GM21786 (cell line): ENCODE data around the gene PLEKHM3.
A peak's percentile ranks its signal among the peaks of the same experiment; 100 is the strongest.

ENCODE experiments used
- ATAC-seq: cut with Tn5 transposase; IDR thresholded peaks from one replicate; pipeline ENCODE4 v1.9.1; 2021; ENCODE audit not compliant: unreplicated experiment

Gene PLEKHM3

GRCh38 chr2:207926989-207927300 is 98.4 kb downstream of the PLEKHM3 start:
- no peak for ATAC-seq

DNA sequence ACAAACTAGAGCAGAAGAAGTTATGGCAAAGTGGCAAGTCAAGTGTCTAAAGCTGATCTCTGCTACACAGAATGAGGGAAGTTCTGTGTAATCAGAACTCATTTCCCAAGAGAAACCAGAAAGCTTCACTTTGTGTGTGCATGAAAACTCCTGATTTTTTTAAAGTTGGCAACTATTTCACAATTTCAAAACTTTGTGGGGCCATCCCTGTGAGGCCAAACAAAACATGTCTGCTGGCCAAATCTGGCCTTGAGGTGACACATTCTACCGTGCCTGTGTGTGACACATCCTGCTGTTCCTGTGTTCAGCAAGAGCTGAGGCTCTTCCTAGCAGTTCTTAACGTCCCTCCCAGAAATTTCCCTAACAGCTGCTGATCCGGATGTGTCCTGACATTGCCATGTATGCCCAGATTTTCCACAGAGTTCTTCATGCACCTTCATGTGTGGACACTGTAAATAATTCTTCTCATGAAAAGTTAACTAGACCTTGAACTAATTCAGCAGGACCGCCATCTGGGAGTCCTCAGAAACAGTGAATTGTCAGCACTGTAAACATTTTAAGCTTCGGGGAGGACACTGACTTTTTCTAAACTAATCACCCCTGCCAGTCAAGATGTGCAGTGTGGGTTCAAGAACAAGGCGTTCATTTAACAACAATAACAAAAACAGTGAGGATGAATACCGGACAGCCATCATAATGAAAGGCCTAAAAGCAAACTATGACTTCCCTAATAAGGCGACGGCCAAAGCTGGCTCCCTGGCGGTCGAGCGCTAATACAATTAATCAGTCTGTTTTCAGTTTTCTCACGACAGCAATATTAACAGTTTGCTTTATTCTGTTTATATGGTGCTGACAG is 99.0 kb downstream of the PLEKHM3 start:
- no peak for ATAC-seq

DNA sequence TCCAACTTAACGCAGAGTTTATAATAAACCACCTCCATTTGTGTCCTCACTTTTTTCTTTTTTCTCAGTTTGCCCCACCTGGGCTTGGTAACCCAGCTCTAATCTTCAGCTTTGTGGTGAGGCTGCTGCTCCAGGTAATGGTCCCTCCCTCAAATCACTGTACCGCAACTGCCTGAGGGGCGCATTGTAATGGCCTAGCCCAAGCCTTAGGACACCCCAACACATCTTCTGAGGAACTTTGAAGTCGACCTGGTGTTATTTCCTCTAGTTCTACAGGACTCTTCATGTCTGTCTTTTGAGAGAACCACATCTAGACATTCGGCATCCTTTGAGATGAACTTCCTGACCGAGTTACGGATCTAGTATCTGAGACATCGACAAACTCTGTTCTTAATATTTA is 99.7 kb downstream of the PLEKHM3 start:
- no peak for ATAC-seq

DNA sequence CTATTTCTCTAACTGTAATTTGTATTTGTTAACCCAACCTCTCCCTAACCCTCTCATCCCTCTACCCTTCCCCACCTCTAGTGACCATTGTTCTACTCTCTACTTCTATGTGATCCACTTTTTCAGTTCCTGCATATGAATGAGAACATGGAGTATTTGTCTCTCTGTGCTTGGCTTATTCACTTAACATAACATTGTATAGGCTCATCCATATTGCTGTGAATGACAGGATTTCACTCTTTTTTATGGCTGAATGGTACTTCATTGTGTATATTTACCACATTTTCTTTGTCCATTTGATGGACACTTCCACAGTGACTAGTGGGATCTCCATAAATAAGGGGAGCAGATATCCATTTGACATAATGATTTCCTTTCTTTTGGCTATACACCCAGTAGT is 103.7 kb downstream of the PLEKHM3 start:
- no peak for ATAC-seq

DNA sequence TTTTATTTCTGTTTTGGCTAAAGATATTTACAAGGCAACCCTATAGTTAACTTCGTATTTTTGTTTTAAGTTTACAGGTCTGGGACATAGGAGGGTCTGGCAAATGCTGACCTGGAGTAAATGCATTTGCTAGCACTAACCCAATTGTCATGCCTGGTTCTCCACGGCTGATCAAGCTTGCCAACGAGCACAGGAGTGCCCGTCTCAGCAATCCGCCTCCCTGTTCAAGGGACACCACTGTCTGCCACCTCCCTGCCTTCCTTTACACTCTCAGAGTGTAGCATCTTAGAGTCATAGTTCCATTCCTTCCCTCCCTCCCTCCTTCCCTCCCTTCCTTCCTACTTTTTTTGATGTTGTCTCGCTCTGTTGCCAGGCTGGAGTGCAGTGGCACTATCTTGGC is 104.6 kb downstream of the PLEKHM3 start:
- ATAC-seq, result no peak

DNA sequence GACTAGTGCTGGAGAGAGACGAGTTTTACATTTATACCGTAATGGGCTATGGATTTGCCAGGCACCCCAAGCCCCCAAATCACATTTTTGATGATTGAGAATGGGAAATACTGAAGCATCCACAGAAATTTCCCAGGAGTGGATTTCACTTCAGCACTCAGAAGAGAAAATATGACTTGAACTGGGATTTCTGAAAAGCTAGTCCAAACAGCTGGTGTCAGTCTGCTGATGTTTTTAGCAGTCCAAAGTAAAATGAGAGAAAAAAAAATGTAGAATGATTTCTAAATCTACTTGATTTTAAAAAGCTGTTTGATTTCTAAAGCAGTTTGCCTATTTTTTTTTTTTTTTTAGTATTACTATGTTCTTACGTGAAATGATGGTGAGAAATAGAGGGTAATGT is 105.0 kb downstream of the PLEKHM3 start:
- no peak for ATAC-seq

GRCh38 chr2:207919164-207919919 is 106.0 kb downstream of the PLEKHM3 start:
- ATAC-seq, result no peak

GRCh38 chr2:207914716-207915115 is 110.6 kb downstream of the PLEKHM3 start:
- ATAC-seq, result no peak

DNA sequence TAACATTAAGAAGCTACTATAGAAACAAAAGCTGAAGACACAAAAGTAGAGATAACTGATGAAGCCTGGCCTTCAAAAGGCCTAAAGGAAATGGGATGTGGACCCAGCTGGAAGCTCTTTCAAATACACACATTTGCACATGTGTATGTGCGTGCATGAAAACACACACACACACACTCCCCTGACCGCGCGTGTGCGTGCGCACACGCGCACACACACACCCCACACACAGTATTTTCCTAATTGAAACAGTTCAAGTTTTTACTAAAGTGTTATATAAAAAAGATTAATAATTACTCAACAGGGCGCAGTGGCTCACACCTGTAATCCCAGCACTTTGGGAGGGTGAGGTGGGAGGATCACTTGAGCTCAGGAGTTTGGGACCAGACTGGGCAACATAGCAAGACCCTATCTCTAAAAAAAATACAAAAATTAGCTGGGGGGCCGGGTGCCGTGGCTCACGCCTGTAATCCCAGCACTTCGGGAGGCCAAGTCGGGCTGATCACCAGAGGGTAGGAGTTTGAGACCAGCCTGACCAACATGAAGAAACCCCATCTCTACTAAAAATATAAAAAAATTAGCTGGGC is 111.5 kb downstream of the PLEKHM3 start:
- ATAC-seq, result no peak

- no peak for ATAC-seq
These were observed 113.5 kb downstream of the PLEKHM3 start for GRCh38 chr2:207911856-207912255.

DNA sequence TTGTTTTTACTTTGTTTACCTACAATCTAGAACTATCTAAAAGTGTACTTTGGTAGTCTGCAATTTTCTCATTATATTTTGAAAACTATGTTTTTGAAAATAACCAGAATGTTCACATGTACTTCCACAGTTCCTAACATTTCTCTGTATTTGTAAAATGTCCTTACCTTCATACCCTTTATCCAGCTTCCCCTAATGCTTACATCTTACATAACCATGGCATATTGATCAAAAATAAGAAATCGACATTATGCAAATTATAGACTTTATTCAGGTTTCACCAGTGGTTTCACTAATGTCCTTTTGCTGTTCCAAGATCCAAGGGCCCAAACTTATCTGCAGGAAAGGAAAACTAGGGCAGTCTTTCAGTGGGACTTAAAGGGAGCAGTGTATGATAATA is 114.1 kb downstream of the PLEKHM3 start:
- no peak for ATAC-seq

DNA sequence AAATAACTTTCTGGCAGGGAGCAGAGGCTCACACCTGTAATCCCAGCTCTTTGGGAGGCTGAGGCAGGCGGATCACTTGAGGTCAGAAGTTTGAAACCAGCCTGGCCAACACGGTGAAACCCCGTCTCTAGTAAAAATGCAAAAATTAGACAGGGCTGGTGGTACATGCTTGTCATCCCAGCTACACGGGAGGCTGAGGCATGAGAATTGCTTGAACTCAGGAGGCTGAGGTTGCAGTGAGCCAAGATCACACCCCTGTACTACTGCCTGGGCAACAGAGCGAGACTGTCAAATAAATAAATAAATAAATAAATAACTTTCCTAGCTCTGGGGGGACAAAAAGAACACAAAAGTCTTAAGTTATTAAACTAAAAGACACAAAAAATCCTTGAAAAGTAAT is 118.8 kb downstream of the PLEKHM3 start:
- ATAC-seq, result peak; percentile 55

DNA sequence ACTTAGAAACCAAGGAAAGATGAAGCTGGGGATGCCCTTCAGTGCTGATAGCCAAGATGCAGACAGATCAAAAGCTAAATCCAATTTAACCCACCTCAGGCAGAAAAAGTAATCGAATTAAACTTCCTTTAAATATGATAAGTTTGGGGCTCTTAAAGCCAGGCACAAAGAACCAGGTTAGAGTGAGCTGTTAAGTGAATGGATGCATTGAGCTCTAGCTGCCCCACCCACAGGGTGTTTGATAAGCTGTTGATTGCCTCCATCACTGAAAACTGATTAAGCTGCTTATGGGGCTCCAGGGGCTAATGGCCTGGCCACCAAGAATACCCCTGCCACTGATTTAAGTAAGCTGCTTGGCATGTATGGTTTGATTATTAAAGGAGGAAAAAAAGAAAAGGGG is 119.8 kb downstream of the PLEKHM3 start:
- no peak for ATAC-seq

DNA sequence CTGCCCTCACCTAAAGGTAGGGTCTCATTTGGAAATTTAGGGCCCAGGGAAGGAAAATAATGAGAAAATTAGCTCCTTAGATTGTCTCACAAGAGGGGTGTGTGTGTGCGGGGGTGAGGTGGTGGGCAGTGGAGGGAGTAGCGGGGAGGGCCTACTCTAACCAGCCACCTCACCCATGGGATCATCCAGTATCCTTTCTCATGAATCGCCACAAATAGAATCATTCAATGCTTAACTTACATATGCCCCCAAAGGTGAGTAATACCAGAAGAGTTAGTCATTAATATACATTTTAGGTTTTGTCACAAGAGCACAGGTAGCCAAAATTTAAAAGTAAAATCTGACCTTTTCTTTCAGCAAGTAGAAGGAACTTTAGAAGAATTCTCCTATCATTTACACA is 122.1 kb downstream of the PLEKHM3 start:
- no peak for ATAC-seq

DNA sequence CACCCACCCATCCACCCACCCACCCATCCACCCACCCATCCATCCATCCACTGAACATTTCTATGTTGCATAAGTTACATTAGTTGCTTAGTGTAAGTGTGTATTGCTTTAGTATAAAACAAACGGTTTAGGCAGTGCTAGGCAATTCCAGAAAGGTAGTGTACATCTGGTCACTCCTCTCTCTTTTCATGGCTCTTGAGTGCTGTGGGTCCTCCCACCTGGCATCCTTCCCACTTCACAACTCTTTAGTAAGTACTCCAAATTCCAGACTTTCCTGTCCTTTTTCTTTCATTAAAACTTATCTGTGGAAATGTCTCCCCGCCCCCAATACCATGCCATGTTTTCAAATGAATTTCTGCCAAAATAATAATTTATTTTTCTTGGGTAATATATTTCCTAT is 122.5 kb downstream of the PLEKHM3 start:
- no peak for ATAC-seq

DNA sequence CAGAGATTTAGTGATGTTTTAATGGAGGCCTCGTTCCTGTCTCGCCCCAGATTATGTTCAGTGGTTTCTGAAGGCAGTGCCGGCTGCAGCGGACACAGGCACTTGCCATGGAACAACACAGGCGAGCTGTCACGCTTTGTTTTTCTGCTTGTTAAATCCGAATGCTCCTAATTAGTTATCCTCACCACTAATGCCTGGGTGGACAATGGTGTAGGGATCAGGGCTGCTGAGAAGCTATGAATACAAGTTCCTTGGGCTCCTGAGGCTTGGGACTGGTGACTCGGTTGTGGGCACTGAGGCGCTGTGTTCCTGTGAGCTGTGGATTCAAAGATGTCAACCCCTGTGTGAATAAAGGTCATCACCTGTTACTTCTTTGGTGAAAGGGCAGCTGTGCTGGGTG is 123.5 kb downstream of the PLEKHM3 start:
- no peak for ATAC-seq

- no peak for ATAC-seq
These were observed 123.9 kb downstream of the PLEKHM3 start for GRCh38 chr2:207901401-207901800.

GRCh38 chr2:207898354-207898695 is 127.0 kb downstream of the PLEKHM3 start:
- no peak for ATAC-seq

- no peak for ATAC-seq
These were observed 127.6 kb downstream of the PLEKHM3 start for GRCh38 chr2:207897541-207898353.

GRCh38 chr2:207896525-207897285 is 128.6 kb downstream of the PLEKHM3 start:
- no peak for ATAC-seq
